Measurements from ENCODE around the gene LOXHD1.
A peak's percentile ranks its signal among the peaks of the same experiment; 100 is the strongest.

Gene LOXHD1

GRCh38 chr18:46477425-46478011 is 179.5 kb downstream of the LOXHD1 start:
- Histone ChIP-seq H3K9ac (no peak overlapping the region), H3K4me2 (no peak overlapping the region), H3K27me3 (no peaks in the 10 kb centered on the region), H3K4me1 (peaks cover 5% of the 10 kb centered on the region; the same call in 1 of the 2 replicates), H3K9me3 (peaks cover 6% of the 10 kb centered on the region; the same call in 1 of the 2 replicates), H3K4me3 (no peak overlapping the region), H4K20me1 (no peaks in the 10 kb centered on the region), H3K27ac (no peak overlapping the region), H3K36me3 (no peaks in the 10 kb centered on the region)
- TF ChIP-seq Cebpa-rat (IDR thresholded peaks at IDR 0.05), result no peak

- no peaks in the 10 kb centered on the region for H3K9me3 ChIP-seq
- peaks cover 5% of the 10 kb centered on the region; the same call in 1 of the 2 replicates for H3K4me1 ChIP-seq
- no peak overlapping the region for H3K4me3 ChIP-seq
- no peak overlapping the region for H3K4me2 ChIP-seq
- H3K9ac ChIP-seq, result no peak overlapping the region
- no peak for TF ChIP-seq Cebpa-rat (IDR thresholded peaks at IDR 0.05)
- H4K20me1 ChIP-seq, result no peaks in the 10 kb centered on the region
- H3K27me3 ChIP-seq, result no peaks in the 10 kb centered on the region
- H3K27ac ChIP-seq, result no peak overlapping the region
- H3K36me3 ChIP-seq, result no peaks in the 10 kb centered on the region
These were observed 181.6 kb downstream of the LOXHD1 start for GRCh38 chr18:46475390-46475752.

- Histone ChIP-seq H4K20me1 (no peaks in the 10 kb centered on the region), H3K4me2 (no peak overlapping the region), H3K27ac (no peak overlapping the region)
These were observed 182.3 kb downstream of the LOXHD1 start for GRCh38 chr18:46474487-46475389.

GRCh38 chr18:46471809-46472498 is 185.1 kb downstream of the LOXHD1 start:
- Histone ChIP-seq H3K4me3 (no peak overlapping the region), H3K4me2 (no peak overlapping the region), H4K20me1 (no peaks in the 10 kb centered on the region), H3K9me3 (no peaks in the 10 kb centered on the region), H3K36me3 (no peaks in the 10 kb centered on the region), H3K27me3 (no peaks in the 10 kb centered on the region), H3K27ac (no peak overlapping the region), H3K4me1 (peaks cover 5% of the 10 kb centered on the region; the same call in 1 of the 2 replicates), H3K9ac (no peak overlapping the region)
- TF ChIP-seq Cebpa-rat (IDR thresholded peaks at IDR 0.05), result no peak

More at GRCh38 chr18:46474487-46475389, 182.3 kb downstream of the LOXHD1 start:
- Histone ChIP-seq H3K27me3 (no peaks in the 10 kb centered on the region), H3K4me3 (no peak overlapping the region), H3K36me3 (no peaks in the 10 kb centered on the region), H3K4me1 (peaks cover 5% of the 10 kb centered on the region; the same call in 1 of the 2 replicates), H3K9ac (no peak overlapping the region), H3K9me3 (no peaks in the 10 kb centered on the region)
- no peak for TF ChIP-seq Cebpa-rat (IDR thresholded peaks at IDR 0.05)

- Histone ChIP-seq H3K27me3 (no peaks in the 10 kb centered on the region), H3K36me3 (no peaks in the 10 kb centered on the region), H3K4me2 (no peak overlapping the region), H3K4me1 (peaks cover 14% of the 10 kb centered on the region), H3K27ac (no peak overlapping the region), H4K20me1 (no peaks in the 10 kb centered on the region), H3K4me3 (no peak overlapping the region), H3K9me3 (no peaks in the 10 kb centered on the region), H3K9ac (no peak overlapping the region)
- TF ChIP-seq Cebpa-rat (IDR thresholded peaks at IDR 0.05), result no peak
These were observed 186.3 kb downstream of the LOXHD1 start for GRCh38 chr18:46470714-46471113.

GRCh38 chr18:46469186-46469915 is 187.7 kb downstream of the LOXHD1 start:
- H3K9me3 ChIP-seq, result no peaks in the 10 kb centered on the region
- H3K27ac ChIP-seq, result no peak overlapping the region
- no peak overlapping the region for H3K4me3 ChIP-seq

GRCh38 chr18:46468426-46469180 is 188.4 kb downstream of the LOXHD1 start:
- no peak for TF ChIP-seq Cebpa-rat (IDR thresholded peaks at IDR 0.05)
- H3K9me3 ChIP-seq, result no peaks in the 10 kb centered on the region
- H3K9ac ChIP-seq, result no peak overlapping the region
- H3K27me3 ChIP-seq, result no peaks in the 10 kb centered on the region
- H3K27ac ChIP-seq, result no peak overlapping the region
- H3K4me3 ChIP-seq, result no peak overlapping the region
- H3K4me1 ChIP-seq, result peaks cover 12% of the 10 kb centered on the region
- H3K4me2 ChIP-seq, result no peak overlapping the region
- H4K20me1 ChIP-seq, result no peaks in the 10 kb centered on the region
- no peaks in the 10 kb centered on the region for H3K36me3 ChIP-seq

More at GRCh38 chr18:46469186-46469915, 187.7 kb downstream of the LOXHD1 start:
- no peaks in the 10 kb centered on the region for H3K36me3 ChIP-seq
- H3K9ac ChIP-seq, result no peak overlapping the region
- H3K27me3 ChIP-seq, result no peaks in the 10 kb centered on the region
- no peak for TF ChIP-seq Cebpa-rat (IDR thresholded peaks at IDR 0.05)
- H3K4me2 ChIP-seq, result no peak overlapping the region
- peaks cover 10% of the 10 kb centered on the region for H3K4me1 ChIP-seq
- H4K20me1 ChIP-seq, result no peaks in the 10 kb centered on the region

GRCh38 chr18:46466234-46467160 is 190.5 kb downstream of the LOXHD1 start:
- no peak overlapping the region for H3K9ac ChIP-seq
- H3K27ac ChIP-seq, result no peak overlapping the region

More at GRCh38 chr18:46466234-46467160, 190.5 kb downstream of the LOXHD1 start:
- H3K4me1 ChIP-seq, result peaks cover 33% of the 10 kb centered on the region
- no peaks in the 10 kb centered on the region for H3K9me3 ChIP-seq
- H3K36me3 ChIP-seq, result no peaks in the 10 kb centered on the region
- H3K27me3 ChIP-seq, result no peaks in the 10 kb centered on the region
- TF ChIP-seq Cebpa-rat (IDR thresholded peaks at IDR 0.05), result no peak
- H4K20me1 ChIP-seq, result no peaks in the 10 kb centered on the region
- H3K4me2 ChIP-seq, result peak overlapping the region; percentile 22; the same call in 1 of the 2 replicates
- H3K4me3 ChIP-seq, result no peak overlapping the region

All from BLaER1 (cell line).